K562 (cell line): ENCODE results near the gene PPFIA3. TPM values are rescaled to one million over a fixed set of nuclear protein-coding genes. Genes with fewer than 3 reads are reported as not detected.

Source experiments
- ATF7 ChIP-seq: fragments of 450-650 bp; IDR thresholded peaks from 2 replicates; pipeline ENCODE4 v1.7.1; 2014; ENCODE audit warnings: mild to moderate bottlenecking, moderate library complexity
- CREM ChIP-seq: IDR thresholded peaks from 2 replicates; pipeline ENCODE4 v1.6.1; 2014; ENCODE audit warnings: antibody characterized with exemption, low read depth
- KAT7 ChIP-seq: sonication (generic); formaldehyde crosslinking; IDR thresholded peaks from 2 replicates; pipeline ENCODE4 v1.8.0; 2022; ENCODE audit warnings: missing genetic modification reagents, mild to moderate bottlenecking, borderline replicate concordance
- MCM2 ChIP-seq: fragments of 450-650 bp; IDR thresholded peaks from 2 replicates; pipeline ENCODE4 v1.6.1; 2017; ENCODE audit warnings: low read depth, mild to moderate bottlenecking
- MLLT1 ChIP-seq, 2 experiments: fragments of 450-650 bp; IDR thresholded peaks; 2 replicates each; pipeline ENCODE4 v1.6.1; 2016
- NR4A1 ChIP-seq, 2 experiments: fragments of 250-450 bp in 1 of 2; fragments of 450-650 bp in 1 of 2; sonication (Bioruptor Pico) in 1 of 2; IDR thresholded peaks; 2 replicates each; pipeline versions ENCODE4 v1.4.0 to v1.6.1; 2016 to 2020; ENCODE audit warnings: mild to moderate bottlenecking in 2 of 2, missing compliant biosample characterization in 1 of 2, missing genetic modification characterization in 1 of 2, moderate library complexity in 1 of 2
- RCOR1 ChIP-seq, 2 experiments: IDR thresholded peaks; 2 replicates each; pipeline ENCODE4 v1.6.1; 2012; ENCODE audit warnings: low read depth in 2 of 2, low read length in 2 of 2, borderline replicate concordance in 1 of 2, improper control_type of control experiment in 1 of 2
- SAFB ChIP-seq: fragments of 200-400 bp; formaldehyde crosslinking; IDR thresholded peaks from 2 replicates; pipeline ENCODE4 v1.6.1; 2017; ENCODE audit warnings: low read depth, low read length, borderline replicate concordance
- SLC30A9 ChIP-seq: fragments of 250-450 bp; sonication (Bioruptor Pico); IDR thresholded peaks from 2 replicates; pipeline ENCODE4 v1.8.0; 2022; ENCODE audit warnings: mild to moderate bottlenecking, moderate library complexity
- SMAD4 ChIP-seq: fragments of 250-450 bp; sonication (Bioruptor Pico); conservative IDR thresholded peaks from 2 replicates; pipeline ENCODE4 v1.8.0; 2021; ENCODE audit warnings: inconsistent platforms, mild to moderate bottlenecking, moderate library complexity
- TRIM24 ChIP-seq, 2 experiments: fragments of 450-650 bp; IDR thresholded peaks; 2 replicates each; pipeline ENCODE4 v1.6.1; 2016
- UBTF ChIP-seq, 2 experiments: IDR thresholded peaks; 2 replicates each; pipeline ENCODE4 v1.6.1; 2012; ENCODE audit warnings: improper control_type of control experiment in 2 of 2, low read depth in 2 of 2, low read length in 2 of 2, borderline replicate concordance in 1 of 2
- polyA plus RNA-seq, 8 experiments: library from polyadenylated mRNA; depleted of rRNA in 4 of 8; stranded (reverse) in 5 of 8; unstranded in 3 of 8; fragments of >200 nt; fragmentation: Nextera tagmentation in 2 of 8; fragmentation: Illumina TruSeq in 1 of 8; extraction: Ambion mirVana in 2 of 8; extraction: Trizol in 1 of 8; gene quantifications; 2 replicates each; pipeline versions ENCODE4 v1.2.1 to v1.2.3, GENCODE V29; 2011 to 2014; ENCODE audit warnings: inconsistent platforms in 1 of 8, missing spikeins in 1 of 8
- total RNA-seq, 7 experiments: library from RNA; depleted of rRNA in 6 of 7; stranded (reverse); fragments of >200 nt in 6 of 7; fragmentation: Illumina TruSeq in 2 of 7; extraction: Trizol in 2 of 7; gene quantifications; 2 replicates each; pipeline versions ENCODE4 v1.2.1 to v1.2.3, GENCODE V29; 2011 to 2021; ENCODE audit warnings: low replicate concordance in 1 of 7
- TF ChIP-seq, protein P1 (sequence below), 2 experiments: fragments of 150-350 bp in 1 of 2; IDR thresholded peaks; 2 replicates each; pipeline ENCODE4 v1.6.1; 2012 to 2016; ENCODE audit warnings: low read depth in 2 of 2, low read length in 2 of 2, mild to moderate bottlenecking in 1 of 2, moderate library complexity in 1 of 2
- TF ChIP-seq, protein P2 (sequence below): fragments of 250-450 bp; sonication (Bioruptor Pico); IDR thresholded peaks from 2 replicates; pipeline ENCODE4 v1.5.0; 2020; ENCODE audit warnings: mild to moderate bottlenecking, borderline replicate concordance

PPFIA3 gene
- total and polyA plus RNA-seq, 9 of the 15 experiments (the other 6 are each of a cell fraction or from before 2014, with no cell fraction given) = 0.10 to 53.0 (median 17.6) TPM

DNA sequence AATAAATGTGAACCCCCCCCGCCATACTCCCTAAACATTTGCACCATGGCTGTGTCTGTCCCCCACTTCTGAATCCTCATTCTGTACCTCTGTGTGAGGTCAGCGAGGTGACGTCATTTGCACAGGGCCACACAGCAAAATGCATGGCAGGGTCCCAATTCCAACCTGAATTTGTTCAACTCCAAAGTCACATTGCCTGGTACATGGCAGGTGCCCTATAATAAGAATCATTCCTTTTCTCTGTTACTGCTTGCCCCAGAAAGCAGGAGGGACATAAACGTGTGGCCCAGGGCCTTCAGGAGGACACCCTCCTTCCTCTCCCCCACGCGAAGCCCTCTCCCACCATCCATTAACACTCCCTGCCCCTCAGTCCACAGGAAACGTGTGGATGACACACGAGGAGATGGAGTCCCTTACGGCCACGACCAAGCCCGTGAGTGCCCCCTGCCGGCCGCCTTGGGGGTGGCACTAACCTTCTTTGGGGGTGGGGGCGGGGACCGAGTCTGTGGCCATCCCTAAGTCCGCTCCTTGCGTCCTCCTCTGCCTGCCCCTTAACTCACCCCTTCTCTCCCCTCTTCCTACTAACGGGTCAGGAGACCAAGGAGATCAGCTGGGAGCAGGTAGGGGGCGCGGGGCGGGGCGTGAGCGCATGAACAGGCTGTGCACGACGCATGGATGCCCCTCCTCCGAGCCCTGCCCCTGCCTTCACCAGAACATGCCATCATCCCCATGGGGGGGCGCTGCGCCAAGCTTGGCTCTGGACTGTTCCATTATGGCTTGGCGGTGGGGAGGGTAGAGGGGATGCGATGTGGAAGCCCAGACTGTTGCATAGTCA, 26.4 kb downstream of the PPFIA3 start (continued):
- TF ChIP-seq, protein P1, sequence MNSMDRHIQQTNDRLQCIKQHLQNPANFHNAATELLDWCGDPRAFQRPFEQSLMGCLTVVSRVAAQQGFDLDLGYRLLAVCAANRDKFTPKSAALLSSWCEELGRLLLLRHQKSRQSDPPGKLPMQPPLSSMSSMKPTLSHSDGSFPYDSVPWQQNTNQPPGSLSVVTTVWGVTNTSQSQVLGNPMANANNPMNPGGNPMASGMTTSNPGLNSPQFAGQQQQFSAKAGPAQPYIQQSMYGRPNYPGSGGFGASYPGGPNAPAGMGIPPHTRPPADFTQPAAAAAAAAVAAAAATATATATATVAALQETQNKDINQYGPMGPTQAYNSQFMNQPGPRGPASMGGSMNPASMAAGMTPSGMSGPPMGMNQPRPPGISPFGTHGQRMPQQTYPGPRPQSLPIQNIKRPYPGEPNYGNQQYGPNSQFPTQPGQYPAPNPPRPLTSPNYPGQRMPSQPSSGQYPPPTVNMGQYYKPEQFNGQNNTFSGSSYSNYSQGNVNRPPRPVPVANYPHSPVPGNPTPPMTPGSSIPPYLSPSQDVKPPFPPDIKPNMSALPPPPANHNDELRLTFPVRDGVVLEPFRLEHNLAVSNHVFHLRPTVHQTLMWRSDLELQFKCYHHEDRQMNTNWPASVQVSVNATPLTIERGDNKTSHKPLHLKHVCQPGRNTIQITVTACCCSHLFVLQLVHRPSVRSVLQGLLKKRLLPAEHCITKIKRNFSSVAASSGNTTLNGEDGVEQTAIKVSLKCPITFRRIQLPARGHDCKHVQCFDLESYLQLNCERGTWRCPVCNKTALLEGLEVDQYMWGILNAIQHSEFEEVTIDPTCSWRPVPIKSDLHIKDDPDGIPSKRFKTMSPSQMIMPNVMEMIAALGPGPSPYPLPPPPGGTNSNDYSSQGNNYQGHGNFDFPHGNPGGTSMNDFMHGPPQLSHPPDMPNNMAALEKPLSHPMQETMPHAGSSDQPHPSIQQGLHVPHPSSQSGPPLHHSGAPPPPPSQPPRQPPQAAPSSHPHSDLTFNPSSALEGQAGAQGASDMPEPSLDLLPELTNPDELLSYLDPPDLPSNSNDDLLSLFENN (IDR thresholded peaks at IDR 0.05; ENCODE audit: low read depth in 2 of 2, low read length in 2 of 2) = peak in 1 of 2 experiments; percentile 38; a peak in 1 of 4 replicates
- TF ChIP-seq UBTF (IDR thresholded peaks at IDR 0.05; ENCODE audit: borderline replicate concordance in 1 of 2, low read depth in 2 of 2, low read length in 2 of 2) = no peak
- TF ChIP-seq MLLT1 (IDR thresholded peaks at IDR 0.05) = no peak
- TF ChIP-seq NR4A1 (CRISPR knock-in tag; IDR thresholded peaks at IDR 0.05) = no peak
- 0 out of 2 replicates have a peak, but pooled peaks have one; percentile 17 for TF ChIP-seq NR4A1 (tag; IDR thresholded peaks at IDR 0.05)
- TF ChIP-seq RCOR1 (IDR thresholded peaks at IDR 0.05; ENCODE audit: borderline replicate concordance in 1 of 2, low read depth in 2 of 2, low read length in 2 of 2) = peak in 1 of 2 experiments; percentile 25; a peak in 2 of 4 replicates
- peak; percentile 38; the same call in 1 of the 2 replicates for TF ChIP-seq SAFB
- TF ChIP-seq SLC30A9 (CRISPR knock-in tag) = no peak
- TF ChIP-seq ATF7 = peak; percentile 98
- no peak for TF ChIP-seq SMAD4
- no peak for TF ChIP-seq MCM2
- TF ChIP-seq TRIM24 (IDR thresholded peaks at IDR 0.05) = no peak
- TF ChIP-seq, protein P2, sequence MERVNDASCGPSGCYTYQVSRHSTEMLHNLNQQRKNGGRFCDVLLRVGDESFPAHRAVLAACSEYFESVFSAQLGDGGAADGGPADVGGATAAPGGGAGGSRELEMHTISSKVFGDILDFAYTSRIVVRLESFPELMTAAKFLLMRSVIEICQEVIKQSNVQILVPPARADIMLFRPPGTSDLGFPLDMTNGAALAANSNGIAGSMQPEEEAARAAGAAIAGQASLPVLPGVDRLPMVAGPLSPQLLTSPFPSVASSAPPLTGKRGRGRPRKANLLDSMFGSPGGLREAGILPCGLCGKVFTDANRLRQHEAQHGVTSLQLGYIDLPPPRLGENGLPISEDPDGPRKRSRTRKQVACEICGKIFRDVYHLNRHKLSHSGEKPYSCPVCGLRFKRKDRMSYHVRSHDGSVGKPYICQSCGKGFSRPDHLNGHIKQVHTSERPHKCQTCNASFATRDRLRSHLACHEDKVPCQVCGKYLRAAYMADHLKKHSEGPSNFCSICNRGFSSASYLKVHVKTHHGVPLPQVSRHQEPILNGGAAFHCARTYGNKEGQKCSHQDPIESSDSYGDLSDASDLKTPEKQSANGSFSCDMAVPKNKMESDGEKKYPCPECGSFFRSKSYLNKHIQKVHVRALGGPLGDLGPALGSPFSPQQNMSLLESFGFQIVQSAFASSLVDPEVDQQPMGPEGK = no peak
- TF ChIP-seq KAT7 (CRISPR knock-in tag) = no peak
- peak; percentile 59 for TF ChIP-seq CREM
